Motor neuron (in vitro differentiated cells): Measurements from ENCODE around the gene MAGI2. TPM values are rescaled to one million over a fixed set of nuclear protein-coding genes. Genes with fewer than 3 reads are reported as not detected.
"Not testable (repeated sequence)": the region's sequence is repeated elsewhere in the genome, so short reads cannot be mapped to it uniquely, and the experiment has no call there.

Experiments used
- ATAC-seq, 8 experiments: fragments of 200-7000 bp; cut with Tn5 transposase; replicated peaks in 6 of 8; 2 replicates each; pipeline ENCODE4 v1.8.0; 2021; ENCODE audit warnings: mild to moderate bottlenecking in 8 of 8, moderate library complexity in 8 of 8
- H3K27ac ChIP-seq, 2 donors: fragments of 250-450 bp; sonication (Bioruptor Pico); 2 replicates each; pipeline ENCODE4 v1.9.0; 2021; ENCODE audit warnings: antibody characterized with exemption in 2 of 2, mild to moderate bottlenecking in 2 of 2, moderate library complexity in 1 of 2
- H3K4me1 ChIP-seq, 2 donors: fragments of 250-450 bp; sonication (Bioruptor Pico); replicated peaks in 1 of 2; 2 replicates each; pipeline ENCODE4 v1.6.1; 2021; ENCODE audit warnings: antibody characterized with exemption in 2 of 2, mild to moderate bottlenecking in 2 of 2, moderate library complexity in 1 of 2
- H3K4me3 ChIP-seq, 5 donors: fragments of 250-450 bp; sonication (Bioruptor Pico); 2 replicates each; pipeline ENCODE4 v1.9.0; 2021; ENCODE audit warnings: antibody characterized with exemption in 5 of 5, mild to moderate bottlenecking in 5 of 5, moderate library complexity in 4 of 5
- WGBS, 10 experiments: fragments of 450-650 bp; shearing (Covaris generic); methylation state at CpG; one replicate each; pipeline ENCODE4 v1.0.0; 2022; 5-methylcytosine and 5-hydroxymethylcytosine counted together
- in situ Hi-C, 9 experiments: fragments of 400-800 bp; cut with MboI; loops; one replicate each; pipeline ENCODE4 v1.15.0; 2021; ENCODE audit warnings: low sequenced_read_pairs in 9 of 9, low pct_unique_long_range_greater_than_20kb in 2 of 9; ENCODE audit not compliant: unreplicated experiment in 9 of 9
- total RNA-seq, 8 experiments: library from RNA; unstranded; fragments of 300-600 nt; gene quantifications; 2 replicates each; pipeline versions ENCODE4 v1.2.3 to v1.2.4, GENCODE V29; 2022

MAGI2 gene
- total RNA-seq, 8 experiments from 2014 or later, result 8.8 to 81.9 (median 28.2) TPM

DNA sequence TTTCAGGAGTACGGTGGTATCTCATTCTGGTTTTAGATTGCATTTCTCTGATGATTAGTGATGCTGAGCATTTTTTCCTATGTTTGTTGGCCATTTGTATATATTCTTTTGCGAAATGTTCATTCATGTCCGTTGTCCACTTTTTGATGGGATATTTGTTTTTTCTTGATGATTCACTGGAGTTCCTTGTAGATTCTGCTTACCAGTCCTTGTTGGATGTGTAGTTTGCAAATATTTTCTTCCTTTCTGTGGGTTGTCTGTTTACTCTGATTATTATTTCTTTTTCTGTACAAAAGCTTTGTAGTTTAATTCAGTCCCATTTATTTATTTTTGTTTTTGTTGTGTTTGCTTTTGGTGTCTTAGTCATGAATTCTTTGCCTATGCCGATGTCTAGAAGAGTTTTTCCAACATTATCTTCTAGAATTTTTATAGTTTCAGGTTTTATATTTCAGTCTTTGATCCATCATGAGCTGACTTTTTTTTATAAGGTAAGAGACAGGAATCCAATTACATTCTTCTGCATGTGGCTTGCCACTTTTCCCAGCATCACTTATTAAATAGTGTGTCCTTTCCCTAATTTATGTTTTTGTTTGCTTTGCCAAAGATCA lies 320.5 kb downstream of the MAGI2 start:
- Histone ChIP-seq H3K4me1 (no peaks in the 10 kb centered on the region), H3K4me3 (no peak overlapping the region), H3K27ac (no peak overlapping the region)
- in situ Hi-C loops, result no loop called here
- ATAC-seq, result no peak
- WGBS, 10 experiments, result 72 to 100% (median 90%) methylated on average over 3 to 4 of the region's 4 CpGs

DNA sequence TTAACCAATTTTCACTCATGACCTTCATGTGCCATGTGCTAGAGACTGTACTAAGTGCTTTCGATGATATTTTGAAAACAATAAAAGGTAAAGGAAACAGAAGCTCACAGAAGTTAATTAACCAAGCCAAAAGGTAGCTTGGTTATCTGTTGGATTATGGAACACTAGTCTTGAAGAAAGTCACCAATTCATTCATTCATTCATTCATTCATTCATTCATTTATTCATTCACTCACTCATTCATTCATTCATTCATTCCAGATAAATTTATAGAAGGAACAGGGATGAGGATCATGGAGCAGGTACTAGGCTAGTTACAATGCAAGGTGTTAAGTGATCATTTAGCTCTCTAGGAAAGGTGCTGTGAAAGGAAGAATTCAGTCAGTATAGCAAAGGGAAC lies 322.8 kb downstream of the MAGI2 start:
- no peaks in the 10 kb centered on the region for H3K4me1 ChIP-seq
- in situ Hi-C loops, result no loop called here
- H3K4me3 ChIP-seq, result no peak overlapping the region
- ATAC-seq, result no peak
- 80 to 100% (median 100%) methylated on average over 1 of the region's 1 CpG; no CpG with 5 or more reads in 2 of the 10 experiments for WGBS, 10 experiments
- no peak overlapping the region for H3K27ac ChIP-seq

DNA sequence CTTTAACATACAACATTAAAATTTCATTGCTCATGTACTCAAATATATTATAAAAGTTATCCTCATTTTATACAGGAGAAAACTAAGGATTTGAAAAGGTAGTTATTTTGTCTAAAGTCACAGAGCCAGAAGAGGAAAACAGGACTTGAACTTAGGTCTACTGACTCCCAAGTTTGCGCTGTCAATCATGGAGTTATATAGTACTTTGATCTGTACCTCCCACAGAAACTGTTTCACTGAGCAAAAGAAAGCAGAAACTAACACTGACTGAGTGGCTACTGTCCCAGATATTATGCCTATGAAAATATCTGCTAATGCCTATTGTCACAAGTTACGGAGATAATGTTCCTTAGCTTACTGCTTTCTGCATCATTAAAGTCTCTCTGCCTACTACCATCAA lies 329.1 kb downstream of the MAGI2 start:
- H3K27ac ChIP-seq, result no peak overlapping the region
- no peak overlapping the region for H3K4me3 ChIP-seq
- WGBS, 10 experiments, result 60 to 100% (median 100%) methylated on average over 1 to 2 of the region's 2 CpGs
- ATAC-seq, result no peak
- in situ Hi-C loops, result no loop called here
- H3K4me1 ChIP-seq, result no peaks in the 10 kb centered on the region

DNA sequence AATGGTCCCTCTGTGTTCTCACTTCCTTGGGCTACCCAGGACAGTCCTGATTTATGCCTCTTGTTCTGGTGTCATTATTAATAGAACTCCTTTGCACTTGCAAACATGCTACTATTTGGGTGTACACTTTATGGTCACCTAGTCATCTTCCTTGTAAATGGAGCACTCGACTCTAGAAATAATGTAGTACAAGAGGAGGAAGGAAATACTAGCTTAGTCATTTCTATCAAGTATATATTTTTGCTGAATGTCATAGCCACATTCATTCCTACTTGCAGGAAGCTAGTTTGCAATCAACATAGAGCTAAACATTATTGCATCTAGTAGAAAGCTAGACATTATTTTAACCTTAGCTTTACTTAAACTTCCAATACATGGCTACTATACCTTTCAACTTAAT lies 335.3 kb downstream of the MAGI2 start:
- Histone ChIP-seq H3K4me1 (no peaks in the 10 kb centered on the region), H3K27ac (no peak overlapping the region), H3K4me3 (no peak overlapping the region)
- 0 to 89% (median 50%) methylated on average over 1 of the region's 1 CpG; no CpG with 5 or more reads in 3 of the 10 experiments for WGBS, 10 experiments
- in situ Hi-C loops, result no loop called here
- ATAC-seq, result no peak

DNA sequence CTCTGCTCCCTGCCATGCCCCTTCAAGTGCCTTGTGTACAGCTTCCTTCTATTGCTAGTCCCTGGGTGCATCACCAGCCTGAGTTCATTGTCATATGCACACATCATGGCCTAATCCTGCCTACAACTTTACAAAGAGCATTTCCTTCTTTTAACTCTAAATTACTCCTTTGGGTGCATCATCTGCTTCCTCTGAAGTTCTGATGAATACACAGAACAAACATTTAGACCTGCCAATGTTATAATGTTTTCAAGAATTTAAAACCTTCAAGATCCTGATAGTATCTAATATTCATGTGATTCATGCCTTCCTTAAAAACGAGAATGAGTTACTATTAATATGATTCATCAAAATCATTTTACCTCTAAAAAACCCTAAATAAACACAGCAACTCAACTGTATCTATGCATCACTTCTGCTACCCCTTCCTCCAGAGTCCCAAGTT lies 357.1 kb downstream of the MAGI2 start:
- in situ Hi-C loops, result no loop called here
- H3K4me1 ChIP-seq, result no peaks in the 10 kb centered on the region
- no peak for ATAC-seq
- no peak overlapping the region for H3K27ac ChIP-seq
- no peak overlapping the region for H3K4me3 ChIP-seq
- 0 to 33% (median 10%) methylated on average over 1 of the region's 1 CpG; no CpG with 5 or more reads in 1 of the 10 experiments for WGBS, 10 experiments

DNA sequence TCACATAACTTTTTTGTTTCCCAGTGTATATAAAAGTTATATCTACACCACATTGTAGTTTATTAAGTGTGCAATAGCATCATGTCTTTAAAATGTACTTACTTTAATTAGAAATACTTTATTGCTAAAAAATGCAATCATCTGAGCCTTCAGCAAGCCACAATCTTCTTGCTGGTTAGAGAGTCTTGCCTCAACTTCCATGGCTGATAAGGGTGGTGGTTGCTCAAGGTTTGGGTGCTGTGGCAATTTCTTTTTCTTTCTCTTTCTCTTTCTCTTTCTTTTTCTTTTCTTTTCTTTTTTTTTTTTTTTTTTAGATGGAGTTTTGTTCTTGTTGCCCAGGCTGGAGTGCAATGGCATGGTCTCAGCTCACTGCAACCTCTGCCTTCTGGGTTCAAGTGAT lies 360.0 kb downstream of the MAGI2 start:
- no peaks in the 10 kb centered on the region for H3K4me1 ChIP-seq
- in situ Hi-C loops, result no loop called here
- H3K27ac ChIP-seq, result no peak overlapping the region
- ATAC-seq, result no peak
- H3K4me3 ChIP-seq, result no peak overlapping the region

DNA sequence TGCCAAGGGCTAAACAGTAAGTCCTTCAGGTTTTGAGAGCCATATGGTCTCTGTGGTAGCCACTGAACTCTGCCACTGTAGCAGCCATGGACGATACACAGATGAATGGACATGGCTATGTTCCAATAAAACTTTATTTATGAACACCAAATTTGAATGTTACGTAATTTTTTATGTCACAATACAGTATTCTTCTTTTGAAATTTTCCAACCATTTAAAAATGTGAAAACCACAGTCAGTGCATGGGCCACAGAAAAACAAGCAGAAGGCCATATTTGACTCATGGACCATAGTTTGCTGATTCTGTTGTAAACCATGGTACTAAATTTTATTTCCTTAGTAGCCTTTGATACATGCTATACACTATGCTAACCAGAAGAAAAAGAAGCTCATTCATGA lies 361.8 kb downstream of the MAGI2 start:
- no peak for ATAC-seq
- Histone ChIP-seq H3K27ac (no peak overlapping the region), H3K4me3 (no peak overlapping the region), H3K4me1 (no peaks in the 10 kb centered on the region)
- WGBS, 10 experiments, result 42 to 100% (median 85%) methylated on average over 1 to 2 of the region's 2 CpGs; no CpG with 5 or more reads in 1 of the 10 experiments
- in situ Hi-C loops, result no loop called here

DNA sequence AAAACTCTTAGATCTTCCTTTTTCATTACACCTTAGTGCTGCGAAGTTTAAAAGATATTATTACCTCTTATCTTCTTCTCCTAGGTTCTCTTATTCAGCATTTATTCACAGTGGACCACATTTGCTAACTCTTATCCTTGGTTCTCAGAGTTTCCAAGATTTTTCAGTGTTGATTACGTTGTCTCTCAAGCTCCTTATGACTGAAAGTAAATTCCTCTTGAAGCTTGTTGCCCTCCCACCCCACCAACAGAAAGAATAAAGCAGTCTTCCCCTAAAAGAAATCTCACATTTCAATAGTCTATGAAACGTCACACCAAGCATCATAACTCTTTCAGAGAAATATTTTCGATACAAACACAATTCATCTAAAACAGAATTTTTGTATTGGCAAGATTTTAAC lies 362.5 kb downstream of the MAGI2 start:
- WGBS, 10 experiments, result 49 to 93% (median 72%) methylated on average over 1 to 4 of the region's 4 CpGs

DNA sequence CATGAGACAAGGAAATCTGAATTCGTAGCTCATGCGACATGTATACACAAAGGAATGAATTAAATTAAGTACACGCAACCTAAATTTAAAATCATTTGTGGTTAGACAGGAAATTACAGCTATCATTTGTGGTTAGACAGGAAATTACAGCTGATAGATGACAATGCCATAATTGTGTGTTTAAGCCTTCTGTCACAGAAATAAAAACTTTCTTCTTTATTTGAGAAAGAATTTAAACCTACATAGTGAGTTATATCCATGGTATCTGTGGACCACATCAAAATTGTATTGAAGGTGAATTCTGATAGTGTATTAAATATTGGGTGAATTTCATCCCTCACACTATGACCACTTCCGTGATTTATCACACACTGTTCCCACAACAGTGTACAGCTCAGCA lies 362.9 kb downstream of the MAGI2 start:
- in situ Hi-C loops, result no loop called here
- peak in 1 of 8 experiments; percentile 44 for ATAC-seq

More for the DNA sequence above, 362.5 kb downstream of the MAGI2 start:
- no peak overlapping the region for H3K4me3 ChIP-seq
- ATAC-seq, result no peak
- H3K4me1 ChIP-seq, result no peaks in the 10 kb centered on the region
- in situ Hi-C loops, result no loop called here
- H3K27ac ChIP-seq, result no peak overlapping the region

DNA sequence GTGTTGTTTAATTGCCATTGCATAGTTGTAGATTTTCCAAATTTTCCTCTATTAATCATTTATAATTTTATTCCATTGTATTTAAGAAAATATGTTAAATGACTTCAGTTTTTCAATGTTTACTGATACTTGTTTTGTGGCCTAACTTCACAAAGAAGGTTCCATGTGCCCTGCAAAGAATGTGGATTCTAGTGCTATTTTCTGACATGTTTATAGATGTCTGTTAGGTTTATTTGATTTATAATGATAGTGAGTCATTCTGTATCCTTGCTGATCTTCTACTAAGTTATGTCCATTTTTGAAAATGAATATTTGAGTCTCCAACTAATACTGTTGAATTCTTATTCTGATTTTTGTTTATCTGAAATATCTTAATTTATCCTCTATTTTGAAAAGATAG lies 369.0 kb downstream of the MAGI2 start:
- Histone ChIP-seq H3K4me1 (peaks cover 0 to 11% of the 10 kb centered on the region in 2 donors), H3K27ac (no peak overlapping the region), H3K4me3 (no peak overlapping the region)
- in situ Hi-C loops, result no loop called here
- no peak for ATAC-seq

More for the DNA sequence above, 362.9 kb downstream of the MAGI2 start:
- no peak overlapping the region for H3K27ac ChIP-seq
- H3K4me1 ChIP-seq, result no peaks in the 10 kb centered on the region
- 28 to 98% (median 87%) methylated on average over 1 to 4 of the region's 4 CpGs for WGBS, 10 experiments
- no peak overlapping the region for H3K4me3 ChIP-seq

DNA sequence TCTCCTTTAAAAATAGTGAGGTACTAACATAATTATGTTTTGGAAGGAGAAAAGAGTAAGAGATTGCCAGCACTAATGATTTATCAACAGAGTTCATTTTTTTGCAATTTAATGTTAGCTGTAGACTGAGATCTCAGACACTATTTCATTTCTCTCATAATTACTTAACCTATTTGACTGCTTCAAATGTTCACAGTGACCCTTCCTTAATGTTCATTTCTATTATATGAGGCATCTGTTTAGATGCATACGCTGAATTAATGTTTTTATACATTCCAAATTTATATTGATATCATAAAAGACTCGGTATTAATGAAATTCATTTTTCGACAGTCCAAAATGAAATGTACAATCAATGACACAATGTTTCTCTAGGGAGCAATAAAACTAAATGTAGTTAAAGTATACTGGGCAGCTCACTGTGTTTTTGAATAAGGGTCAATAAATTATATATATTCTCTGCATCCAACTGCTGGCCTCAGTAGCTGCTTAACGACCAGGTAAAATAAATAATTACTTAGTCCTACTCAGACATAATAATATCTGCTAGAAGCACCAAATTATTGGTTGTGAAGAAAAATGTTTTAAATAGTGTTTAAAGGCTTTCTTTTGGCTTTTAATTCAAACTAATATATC lies 373.4 kb downstream of the MAGI2 start:
- in situ Hi-C loops, result no loop called here

DNA sequence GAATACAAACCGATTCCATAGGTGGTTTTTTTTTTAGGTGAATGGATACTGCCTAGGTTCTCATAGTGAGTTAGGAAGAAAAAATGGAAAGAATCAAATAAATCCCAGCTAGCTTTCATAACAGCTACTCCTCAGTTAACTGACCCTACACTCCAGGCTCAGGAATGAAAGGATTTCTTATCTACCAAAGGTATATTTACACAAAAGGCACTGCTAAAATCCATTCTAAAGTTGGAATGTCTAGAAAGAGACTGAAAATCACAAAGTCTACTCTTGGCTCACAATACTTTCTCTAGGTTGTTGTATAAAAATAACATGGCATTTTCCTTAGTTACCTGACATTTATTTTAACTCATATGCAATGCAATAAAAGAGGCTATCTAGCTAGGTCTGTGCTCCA lies 375.2 kb downstream of the MAGI2 start:
- no peak overlapping the region for H3K27ac ChIP-seq
- H3K4me1 ChIP-seq, result peaks cover 0 to 15% of the 10 kb centered on the region in 2 donors
- WGBS, 10 experiments, result 50 to 100% (median 86%) methylated on average over 1 of the region's 1 CpG; no CpG with 5 or more reads in 4 of the 10 experiments
- ATAC-seq, result no peak
- in situ Hi-C loops, result no loop called here
- H3K4me3 ChIP-seq, result no peak overlapping the region

More for the DNA sequence above, 373.4 kb downstream of the MAGI2 start:
- WGBS, 10 experiments, result 40 to 89% (median 67%) methylated on average over 1 to 4 of the region's 4 CpGs
- Histone ChIP-seq H3K27ac (no peak overlapping the region), H3K4me3 (no peak overlapping the region), H3K4me1 (peaks cover 0 to 15% of the 10 kb centered on the region in 2 donors)
- ATAC-seq, result peak in 3 of 8 experiments; percentile 54 to 94 (median 70)

DNA sequence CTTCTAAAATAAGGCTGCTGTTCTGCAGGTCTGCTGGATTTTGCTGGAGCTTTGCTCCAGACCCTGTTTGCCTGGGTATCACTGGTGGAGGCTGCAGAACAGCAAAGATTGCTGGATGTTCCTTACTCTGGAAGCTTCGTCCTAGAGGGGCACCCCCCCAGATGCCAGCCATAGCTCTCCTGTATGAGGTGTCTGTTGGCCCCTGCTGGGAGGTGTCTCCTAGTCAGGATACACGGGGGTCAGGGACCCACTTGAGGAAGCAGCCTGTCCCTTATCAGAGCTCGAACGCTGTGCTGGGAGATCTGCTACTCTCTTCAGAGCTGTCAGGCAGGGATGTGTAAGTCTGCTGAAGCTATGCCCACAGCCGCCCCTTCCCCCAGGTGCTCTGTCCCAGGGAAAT lies 382.3 kb downstream of the MAGI2 start:
- ATAC-seq, H3K4me3 ChIP-seq, H3K27ac ChIP-seq, in situ Hi-C loops, H3K4me1 ChIP-seq: not testable (repeated sequence)
- WGBS, 10 experiments, result 25 to 100% (median 62%) methylated on average over 1 to 4 of the region's 5 CpGs; no CpG with 5 or more reads in 4 of the 10 experiments
